Fibroblast of villous mesenchyme (primary cell): ENCODE results near the gene KNOP1. TPM values are rescaled to one million over a fixed set of nuclear protein-coding genes. Genes with fewer than 3 reads are reported as not detected.

Source experiments
- DNase-seq: peaks from one replicate; pipeline ENCODE4 v3.0.0-alpha.2; 2010; ENCODE audit warnings: low read depth
- H3K4me3 ChIP-seq: 2 replicates; pipeline ENCODE4 v1.5.1; 2011; ENCODE audit warnings: low read depth, mild to moderate bottlenecking, low read length
- total RNA-seq: library from RNA; depleted of rRNA; stranded (reverse); fragments of >200 nt; gene quantifications from 2 replicates; pipeline ENCODE4 v1.2.3, GENCODE V29; 2012
- TF ChIP-seq, protein P1 (sequence below): IDR thresholded peaks from 2 replicates; pipeline ENCODE4 v1.5.1; 2012; ENCODE audit warnings: low read depth, mild to moderate bottlenecking, low read length; ENCODE audit not compliant: insufficient read depth

The KNOP1 gene
- total RNA-seq, 1 donor = 17.3 TPM

DNA sequence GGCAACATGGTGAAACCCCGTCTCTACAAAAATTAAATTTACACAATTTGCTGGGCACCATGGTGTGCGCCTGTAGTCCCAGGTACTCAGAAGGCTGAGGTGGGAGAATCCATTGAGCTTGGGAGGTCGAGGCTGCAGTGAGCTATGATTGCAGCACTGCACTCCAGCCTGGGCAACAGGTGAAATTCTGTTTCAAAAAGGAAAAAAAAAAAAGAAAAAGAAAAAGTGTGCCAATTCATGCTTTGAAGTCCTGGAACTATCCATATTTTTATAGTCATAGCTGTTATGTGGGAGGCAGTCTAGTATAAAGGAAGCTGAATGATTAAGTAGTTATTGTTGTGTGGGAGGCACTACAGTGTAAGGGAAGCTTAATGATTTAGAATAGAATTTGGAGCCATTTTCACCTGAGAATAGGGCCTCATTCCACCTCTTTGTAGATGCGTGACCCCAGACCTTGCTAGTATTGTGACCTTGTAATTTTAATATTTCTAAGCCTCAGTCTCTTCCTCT lies 31.6 kb upstream of the KNOP1 start:
- TF ChIP-seq, protein P1, sequence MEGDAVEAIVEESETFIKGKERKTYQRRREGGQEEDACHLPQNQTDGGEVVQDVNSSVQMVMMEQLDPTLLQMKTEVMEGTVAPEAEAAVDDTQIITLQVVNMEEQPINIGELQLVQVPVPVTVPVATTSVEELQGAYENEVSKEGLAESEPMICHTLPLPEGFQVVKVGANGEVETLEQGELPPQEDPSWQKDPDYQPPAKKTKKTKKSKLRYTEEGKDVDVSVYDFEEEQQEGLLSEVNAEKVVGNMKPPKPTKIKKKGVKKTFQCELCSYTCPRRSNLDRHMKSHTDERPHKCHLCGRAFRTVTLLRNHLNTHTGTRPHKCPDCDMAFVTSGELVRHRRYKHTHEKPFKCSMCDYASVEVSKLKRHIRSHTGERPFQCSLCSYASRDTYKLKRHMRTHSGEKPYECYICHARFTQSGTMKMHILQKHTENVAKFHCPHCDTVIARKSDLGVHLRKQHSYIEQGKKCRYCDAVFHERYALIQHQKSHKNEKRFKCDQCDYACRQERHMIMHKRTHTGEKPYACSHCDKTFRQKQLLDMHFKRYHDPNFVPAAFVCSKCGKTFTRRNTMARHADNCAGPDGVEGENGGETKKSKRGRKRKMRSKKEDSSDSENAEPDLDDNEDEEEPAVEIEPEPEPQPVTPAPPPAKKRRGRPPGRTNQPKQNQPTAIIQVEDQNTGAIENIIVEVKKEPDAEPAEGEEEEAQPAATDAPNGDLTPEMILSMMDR = no peak
- no peak overlapping the region for H3K4me3 ChIP-seq
- no peak for DNase-seq

DNA sequence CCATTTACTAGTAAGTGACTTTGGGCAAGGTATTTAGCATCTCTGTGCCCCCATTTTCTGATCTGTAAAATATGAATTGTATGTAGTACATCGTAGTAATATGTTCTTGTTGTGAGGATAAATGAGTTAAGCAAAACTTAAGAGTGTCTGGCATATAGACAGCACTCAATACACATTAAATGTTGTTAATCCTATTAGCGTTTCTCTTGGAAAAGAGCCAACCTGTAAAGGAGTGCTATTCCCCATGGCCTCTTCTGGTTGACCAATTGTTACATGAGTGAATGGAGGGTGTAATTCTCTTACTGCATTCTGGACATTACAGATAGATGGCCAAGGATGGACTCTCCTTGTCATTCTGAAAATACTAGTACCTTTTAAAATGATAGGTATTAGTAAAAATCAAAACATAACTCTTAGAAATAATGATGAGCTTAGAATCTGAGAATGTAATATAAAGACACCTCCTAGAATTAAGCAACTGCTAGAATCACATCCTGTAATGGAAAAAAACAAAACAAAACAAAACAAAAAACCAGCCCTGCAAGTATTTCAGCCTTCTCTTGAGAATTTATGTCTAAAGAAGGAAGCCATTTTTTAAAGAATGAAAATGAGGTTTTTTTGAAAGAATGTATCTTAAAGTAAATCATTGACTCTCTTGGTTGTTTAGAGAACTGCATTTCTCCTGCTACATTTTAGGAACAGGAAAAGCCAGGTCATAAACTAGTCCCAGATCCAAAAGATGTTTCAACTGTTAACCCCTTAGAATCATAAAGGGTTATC lies 30.6 kb upstream of the KNOP1 start:
- TF ChIP-seq, protein P1 = no peak
- no peak overlapping the region for H3K4me3 ChIP-seq
- peak; percentile 51 for DNase-seq

DNA sequence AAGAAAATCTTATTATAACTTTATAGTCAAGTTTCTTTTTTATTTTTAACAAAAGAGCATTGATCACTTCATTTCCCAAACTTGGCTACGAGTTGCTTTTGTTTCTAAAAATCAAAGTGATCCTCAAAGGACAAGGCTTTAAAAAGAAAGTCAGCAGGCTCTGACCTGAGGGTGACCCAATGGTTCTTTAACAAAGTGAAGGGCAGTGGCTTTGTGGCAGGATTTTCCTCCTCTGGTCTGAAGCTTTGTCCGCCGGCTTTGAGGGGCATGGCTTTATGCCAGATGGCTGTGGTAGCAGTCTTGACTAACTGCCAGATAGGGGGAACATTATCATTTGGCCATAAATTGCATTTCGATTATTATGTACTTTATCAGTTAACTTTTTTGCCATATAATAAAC lies 28.5 kb upstream of the KNOP1 start:
- DNase-seq = no peak
- TF ChIP-seq, protein P1 = no peak
- no peak overlapping the region for H3K4me3 ChIP-seq

DNA sequence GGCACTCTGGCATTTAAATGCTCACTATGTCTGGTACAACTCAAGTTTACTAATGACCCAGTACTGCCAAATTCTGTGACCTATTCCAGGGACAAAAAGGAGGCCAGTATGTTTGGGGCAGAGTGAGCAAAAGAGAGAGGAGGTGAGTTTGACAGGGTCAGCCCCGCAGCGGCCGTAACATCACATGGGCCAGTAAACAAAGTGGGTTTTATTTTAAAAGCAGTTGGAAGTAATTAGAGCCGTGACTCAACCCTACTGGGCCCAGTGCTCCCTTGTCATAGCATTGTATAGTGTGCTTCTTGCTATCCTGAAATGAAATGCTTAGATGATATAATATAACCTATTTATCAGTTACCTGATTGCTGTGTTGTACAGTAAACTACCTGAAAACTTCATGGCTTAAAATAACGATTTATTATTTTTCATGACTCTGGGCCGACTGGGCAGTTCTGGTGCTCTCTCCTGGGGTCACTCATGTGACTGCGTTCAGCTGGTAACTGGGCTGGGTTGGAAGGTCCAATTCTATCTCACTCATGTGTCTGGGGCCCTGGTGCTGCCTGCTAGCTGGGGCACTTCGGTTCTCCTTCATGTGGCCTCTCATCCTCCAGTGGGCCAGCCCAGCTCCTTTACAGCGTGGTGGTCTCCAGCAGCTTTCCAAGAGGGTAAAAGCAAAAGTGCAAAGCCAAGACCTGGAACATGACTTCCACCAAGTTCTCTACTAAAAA lies 27.4 kb upstream of the KNOP1 start:
- TF ChIP-seq, protein P1 = no peak
- DNase-seq = peak; percentile 51
- no peak overlapping the region for H3K4me3 ChIP-seq

DNA sequence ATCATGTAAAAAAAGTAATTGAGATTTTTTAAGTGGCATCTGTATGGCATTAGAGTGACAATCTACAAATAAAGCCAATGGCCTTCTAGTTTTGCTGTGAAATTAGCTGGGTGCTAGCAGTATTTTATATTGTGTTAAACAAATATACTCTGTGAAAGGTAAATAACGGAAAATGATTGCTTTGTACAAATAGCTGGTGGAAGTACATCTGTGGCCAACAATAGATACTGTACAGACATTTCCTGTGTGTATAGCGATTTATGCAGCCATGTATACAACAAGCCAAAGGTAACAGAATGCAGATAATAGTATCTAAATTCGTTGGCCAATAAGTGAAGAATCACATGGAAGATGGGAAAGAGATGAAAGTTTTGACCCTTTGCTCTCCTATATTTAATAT lies 26.6 kb upstream of the KNOP1 start:
- DNase-seq = no peak
- no peak overlapping the region for H3K4me3 ChIP-seq
- TF ChIP-seq, protein P1 = no peak

DNA sequence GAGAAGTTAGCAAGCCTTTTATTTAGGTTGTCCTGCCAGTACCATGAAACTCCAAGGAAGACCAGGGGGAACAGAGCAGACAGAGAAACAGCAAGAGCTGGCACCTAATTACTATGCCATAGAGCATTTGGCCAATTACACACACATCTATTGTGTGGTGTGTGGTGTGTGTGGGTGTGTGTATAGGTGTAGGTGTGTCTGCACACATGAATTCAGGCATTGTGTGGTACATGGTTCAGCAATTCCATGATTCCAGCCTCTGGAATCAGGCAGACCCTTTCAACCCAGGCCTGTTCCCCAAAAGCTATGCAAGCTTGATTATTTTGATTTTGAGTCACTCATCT lies 25.8 kb upstream of the KNOP1 start:
- TF ChIP-seq, protein P1 = no peak
- DNase-seq = no peak

More for the DNA sequence above, 25.8 kb upstream of the KNOP1 start:
- H3K4me3 ChIP-seq = no peak overlapping the region
